GM12892 (cell line): ENCODE results near the gene CDC42BPB.
"Not testable (repeated sequence)": the region's sequence is repeated elsewhere in the genome, so short reads cannot be mapped to it uniquely, and the experiment has no call there.

Experiments used
- DNase-seq: peaks from one replicate; pipeline ENCODE4 v3.0.0; 2011; ENCODE audit not compliant: insufficient read length
- FAIRE-seq: peaks from 2 replicates; lab custom pipeline; 2011; peaks lifted over from hg19 to GRCh38; lab: Jason Lieb, UNC
- POLR2A ChIP-seq: IDR thresholded peaks from 2 replicates; pipeline ENCODE4 v1.6.1; 2011; ENCODE audit warnings: low read depth, low read length, control low read depth
- POLR2AphosphoS5 ChIP-seq: IDR thresholded peaks from 2 replicates; pipeline ENCODE4 v1.6.1; 2011; ENCODE audit warnings: low read depth, low read length, control low read depth
- TAF1 ChIP-seq: IDR thresholded peaks from 2 replicates; pipeline ENCODE4 v1.6.1; 2011; ENCODE audit warnings: low read depth, mild to moderate bottlenecking, control low read depth, low read length, borderline replicate concordance

CDC42BPB gene

DNA sequence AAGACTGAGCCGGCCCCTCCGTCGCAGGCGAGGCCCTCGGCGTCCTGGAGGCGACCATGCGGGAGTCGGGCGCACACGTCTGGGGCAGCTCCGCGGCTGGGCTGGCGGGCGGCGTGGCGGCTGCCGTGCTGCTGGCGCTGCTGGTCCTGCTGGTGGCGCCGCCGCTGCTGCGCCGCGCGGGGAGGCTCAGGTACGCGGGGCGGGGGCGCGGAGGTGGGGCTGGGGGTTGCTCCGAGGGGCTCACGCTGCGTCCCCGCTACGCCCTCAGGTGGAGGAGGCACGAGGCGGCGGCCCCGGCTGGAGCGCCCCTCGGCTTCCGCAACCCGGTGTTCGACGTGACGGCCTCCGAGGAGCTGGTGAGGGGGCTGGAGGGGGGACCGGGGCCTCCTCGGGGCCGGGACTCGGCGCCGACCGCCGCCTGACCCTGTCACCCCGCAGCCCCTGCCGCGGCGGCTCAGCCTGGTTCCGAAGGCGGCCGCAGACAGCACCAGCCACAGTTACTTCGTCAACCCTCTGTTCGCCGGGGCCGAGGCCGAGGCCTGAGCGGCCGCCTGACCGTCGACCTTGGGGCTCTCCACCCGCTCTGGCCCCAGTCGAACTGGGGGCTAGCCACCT, 127.1 kb downstream of the CDC42BPB start:
- no peak for FAIRE-seq
- TF ChIP-seq TAF1 = no peak
- TF ChIP-seq POLR2AphosphoS5 = no peak
- TF ChIP-seq POLR2A = no peak
- no peak for DNase-seq

DNA sequence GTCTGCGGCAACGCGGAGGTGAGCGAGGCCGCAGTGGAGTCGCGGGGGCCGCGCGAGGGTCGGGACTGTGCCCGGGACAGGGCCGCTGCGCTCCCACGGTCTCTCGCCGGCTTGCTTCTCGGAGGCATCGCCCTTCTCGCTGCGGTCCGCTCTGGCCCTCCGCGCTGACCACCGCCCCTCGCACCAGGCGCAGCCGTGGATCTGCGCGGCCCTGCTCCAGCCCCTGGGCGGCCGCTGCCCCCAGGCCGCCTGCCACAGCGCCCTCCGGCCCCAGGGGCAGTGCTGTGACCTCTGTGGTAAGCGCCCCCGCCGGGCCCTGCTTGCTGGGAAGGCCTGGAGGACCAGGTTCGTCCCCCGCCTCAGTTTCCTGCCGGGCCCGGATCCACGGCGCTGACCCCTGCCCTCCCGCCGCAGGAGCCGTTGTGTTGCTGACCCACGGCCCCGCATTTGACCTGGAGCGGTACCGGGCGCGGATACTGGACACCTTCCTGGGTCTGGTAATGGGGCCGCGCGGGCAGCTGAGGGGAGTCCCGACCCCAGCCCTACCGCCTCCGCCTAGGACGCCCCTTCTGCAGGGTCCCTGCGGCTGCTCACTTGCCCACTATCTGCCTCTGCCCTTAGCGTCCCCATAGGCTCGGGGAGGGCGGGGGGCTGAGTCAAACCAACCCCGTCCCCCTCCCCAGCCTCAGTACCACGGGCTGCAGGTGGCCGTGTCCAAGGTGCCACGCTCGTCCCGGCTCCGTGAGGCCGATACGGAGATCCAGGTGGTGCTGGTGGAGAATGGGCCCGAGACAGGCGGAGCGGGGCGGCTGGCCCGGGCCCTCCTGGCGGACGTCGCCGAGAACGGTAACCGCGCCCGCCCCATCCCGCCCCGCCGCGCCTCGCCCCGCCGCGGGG, 127.9 kb downstream of the CDC42BPB start:
- no peak for FAIRE-seq
- TF ChIP-seq POLR2A = no peak
- no peak for DNase-seq

DNA sequence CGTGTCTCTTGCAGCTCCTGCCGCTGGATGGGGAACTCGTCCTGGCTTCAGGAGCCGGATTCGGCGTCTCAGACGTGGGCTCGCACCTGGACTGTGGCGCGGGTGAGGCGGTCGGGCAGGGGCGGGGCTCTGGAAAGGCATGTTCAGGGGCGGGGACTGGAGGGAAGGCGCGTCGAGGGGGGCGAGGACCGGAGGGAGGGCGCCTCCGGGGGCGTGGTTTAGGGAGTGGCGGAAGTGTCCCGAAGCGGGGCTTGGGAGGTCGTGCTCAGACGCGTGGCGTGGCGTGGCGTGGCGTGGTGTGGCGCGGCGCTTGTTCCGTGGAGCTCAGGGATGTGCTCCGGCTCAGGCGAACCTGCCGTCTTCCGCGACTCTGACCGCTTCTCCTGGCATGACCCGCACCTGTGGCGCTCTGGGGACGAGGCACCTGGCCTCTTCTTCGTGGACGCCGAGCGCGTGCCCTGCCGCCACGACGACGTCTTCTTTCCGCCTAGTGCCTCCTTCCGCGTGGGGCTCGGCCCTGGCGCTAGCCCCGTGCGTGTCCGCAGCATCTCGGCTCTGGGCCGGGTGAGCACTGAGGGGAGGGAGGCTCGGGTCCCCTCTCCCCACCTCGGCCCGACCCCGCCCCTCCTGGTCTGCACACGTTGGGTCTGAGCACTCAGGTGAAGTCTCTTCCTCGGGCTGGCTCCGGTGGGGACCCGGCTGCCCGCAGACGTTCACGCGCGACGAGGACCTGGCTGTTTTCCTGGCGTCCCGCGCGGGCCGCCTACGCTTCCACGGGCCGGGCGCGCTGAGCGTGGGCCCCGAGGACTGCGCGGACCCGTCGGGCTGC, 128.7 kb downstream of the CDC42BPB start:
- FAIRE-seq = no peak
- TF ChIP-seq POLR2A (no peak), TAF1 (no peak), POLR2AphosphoS5 (no peak)
- peak; percentile 89 for DNase-seq

DNA sequence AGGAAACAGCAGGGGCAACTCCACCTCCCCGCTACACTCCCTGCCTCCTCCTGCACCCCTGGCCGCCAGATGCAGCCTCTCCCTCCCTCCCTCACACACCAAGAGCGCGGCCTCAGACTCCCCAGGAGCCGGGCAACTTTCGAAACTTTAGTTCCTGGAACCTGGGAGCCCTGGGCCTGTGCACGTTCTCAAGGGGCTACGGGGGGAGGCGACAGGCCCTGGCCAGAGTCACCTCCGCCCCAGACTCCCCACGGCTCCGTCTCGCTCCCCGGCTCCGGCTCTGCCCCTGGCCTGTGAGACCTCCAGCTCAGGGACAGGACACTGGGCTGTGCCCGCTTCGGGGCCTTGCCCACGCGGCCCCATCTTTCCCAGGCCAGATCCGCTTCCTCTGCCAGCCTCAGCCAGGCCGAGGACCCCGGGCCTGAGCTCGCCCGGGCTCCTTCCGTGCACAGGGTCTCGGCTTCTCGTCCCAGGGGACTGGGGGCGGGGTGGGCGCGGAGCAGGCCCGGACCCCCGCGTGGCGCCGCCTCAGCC, 129.4 kb downstream of the CDC42BPB start:
- DNase-seq (no peak), FAIRE-seq (no peak)
- no peak for TF ChIP-seq TAF1
- no peak for TF ChIP-seq POLR2A
- TF ChIP-seq POLR2AphosphoS5 = no peak

DNA sequence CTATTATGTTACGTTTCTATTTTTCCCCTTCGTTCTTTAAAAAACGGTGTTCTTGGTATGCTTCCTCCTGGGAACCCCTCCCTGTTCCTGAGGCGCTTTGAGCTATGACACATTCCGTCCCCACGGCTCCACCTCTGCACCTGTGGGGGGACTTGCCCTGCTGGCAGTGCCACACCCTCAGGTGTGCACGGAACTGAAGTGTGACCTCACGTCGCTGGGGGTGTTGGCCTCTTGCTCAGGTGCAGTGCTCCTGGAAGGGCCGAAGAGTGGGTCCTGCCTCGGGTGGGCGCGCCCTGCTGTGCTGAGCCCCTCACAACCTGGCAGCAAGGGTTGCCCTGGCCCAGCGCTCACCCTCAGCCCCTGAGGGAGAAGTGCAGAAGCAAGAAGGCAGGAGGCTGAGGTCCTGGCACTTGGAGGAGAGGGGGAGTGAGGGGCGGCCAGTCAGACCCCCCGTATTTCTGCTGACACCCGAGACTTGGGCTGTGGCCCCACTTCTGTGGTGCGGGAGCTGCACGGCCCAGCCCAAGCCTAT, 129.9 kb downstream of the CDC42BPB start:
- FAIRE-seq (no peak), DNase-seq (no peak)
- TF ChIP-seq TAF1 = no peak
- no peak for TF ChIP-seq POLR2AphosphoS5
- TF ChIP-seq POLR2A = no peak

DNA sequence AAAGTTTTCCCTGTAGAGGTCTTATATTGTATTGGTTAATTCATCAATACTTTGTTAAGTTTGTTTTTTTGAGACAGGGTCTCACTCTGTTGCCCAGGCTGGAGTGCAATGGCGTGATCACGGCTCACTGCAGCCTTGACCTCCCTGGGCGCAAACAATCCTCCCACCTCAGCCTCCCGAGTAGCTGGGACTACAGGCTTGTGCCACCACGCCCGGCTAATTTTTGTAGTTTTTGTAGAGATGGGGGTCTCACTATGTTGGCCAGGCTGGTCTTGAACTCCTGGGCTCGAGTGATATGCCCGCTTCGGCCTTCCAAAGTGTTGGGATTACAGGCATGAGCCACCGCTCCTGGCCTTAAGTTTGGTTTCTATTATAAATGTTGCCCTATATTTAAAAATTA, 130.5 kb downstream of the CDC42BPB start:
- not testable (repeated sequence) for FAIRE-seq

DNA sequence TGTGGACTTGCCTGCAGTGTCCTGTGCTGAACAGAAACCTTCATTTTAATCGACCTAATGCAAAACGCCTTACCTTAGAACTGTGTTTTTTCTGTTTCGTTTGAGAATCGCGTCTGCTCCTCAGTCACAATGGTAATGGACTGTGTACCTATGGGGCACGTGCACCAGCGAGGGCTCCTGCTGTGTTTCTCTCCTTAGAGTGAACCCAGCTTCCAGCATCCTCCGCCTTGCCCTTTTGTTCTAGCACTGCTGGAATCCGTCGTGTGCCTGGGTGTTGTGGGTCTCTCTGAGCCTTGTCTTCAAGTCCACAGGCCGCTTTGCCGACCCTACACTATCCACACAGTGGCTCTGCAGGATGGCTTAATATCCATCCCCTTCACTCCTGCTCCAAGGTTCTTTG, 131.2 kb downstream of the CDC42BPB start:
- no peak for FAIRE-seq

More for the DNA sequence above, 130.5 kb downstream of the CDC42BPB start:
- not testable (repeated sequence) for DNase-seq

DNA sequence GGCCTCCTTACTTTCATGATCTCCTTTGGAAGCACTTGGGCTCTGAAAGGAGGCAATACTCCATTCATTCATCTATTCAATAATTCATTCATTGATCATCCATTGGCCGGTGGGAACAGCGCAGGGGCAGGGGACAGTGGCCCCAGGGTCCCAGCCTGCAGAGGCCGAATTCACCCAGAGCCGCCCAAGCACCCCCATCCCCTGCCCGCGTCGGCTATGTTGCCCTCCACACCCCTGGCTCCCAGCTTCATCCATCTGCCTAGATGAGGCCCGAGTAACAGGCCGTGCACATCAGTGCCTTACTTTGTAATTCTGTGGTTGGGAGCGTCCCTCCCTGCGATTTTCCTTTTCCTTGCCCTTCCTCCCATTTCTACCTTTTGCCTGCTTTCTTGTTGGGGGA, 131.7 kb downstream of the CDC42BPB start:
- TF ChIP-seq POLR2AphosphoS5 = no peak
- TF ChIP-seq POLR2A = no peak
- TF ChIP-seq TAF1 = no peak
- FAIRE-seq (no peak), DNase-seq (no peak)

More for the DNA sequence above, 131.2 kb downstream of the CDC42BPB start:
- DNase-seq = no peak
- TF ChIP-seq POLR2AphosphoS5 (no peak), POLR2A (no peak), TAF1 (no peak)

DNA sequence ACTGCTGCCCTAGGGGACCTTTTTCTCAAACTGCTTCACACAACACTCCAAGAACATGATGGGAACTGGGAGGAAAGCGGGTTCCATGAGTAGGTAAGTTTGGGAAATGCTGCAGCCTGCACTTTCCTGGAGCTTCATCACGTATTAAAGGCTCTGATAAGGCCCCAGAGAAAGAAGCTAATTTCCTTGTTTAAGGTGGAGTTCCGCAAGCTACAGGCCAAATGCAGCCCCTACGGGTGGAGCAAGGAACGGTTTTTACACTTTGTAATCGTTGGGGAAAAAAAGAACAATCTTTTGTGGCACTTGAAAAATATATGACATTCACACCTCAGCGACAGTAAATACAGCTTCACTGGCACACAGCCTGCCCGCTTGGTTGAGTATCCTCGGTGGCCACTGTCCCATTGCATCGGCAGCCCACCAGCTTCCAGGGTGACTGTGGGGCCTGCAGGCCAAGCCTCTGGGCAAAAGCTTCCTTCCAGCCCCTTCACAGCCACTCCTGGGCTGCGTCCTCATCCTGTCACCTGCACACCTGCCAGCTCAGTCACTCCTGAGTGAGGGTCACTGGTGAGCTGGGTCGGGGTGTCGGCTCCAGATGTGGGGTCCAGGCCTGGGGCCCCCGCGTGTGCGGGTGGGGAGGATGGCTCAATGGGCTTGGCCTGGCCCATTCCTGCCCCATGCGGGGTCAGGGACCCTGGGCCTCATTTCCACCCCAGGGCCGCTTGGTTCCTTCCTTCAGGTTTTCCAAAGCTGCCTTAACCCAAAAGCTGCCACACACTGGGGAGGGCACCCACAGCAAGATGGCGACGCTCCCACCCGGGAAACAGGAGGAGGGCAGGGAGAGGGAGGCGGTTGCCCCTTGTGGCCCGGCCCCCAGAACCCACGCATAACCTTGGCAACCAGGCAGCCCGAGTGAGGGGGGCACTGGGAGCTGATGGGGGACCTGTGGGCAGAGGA, 132.4 kb downstream of the CDC42BPB start:
- FAIRE-seq (no peak), DNase-seq (no peak)
- TF ChIP-seq TAF1 (no peak), POLR2A (no peak), POLR2AphosphoS5 (no peak)

DNA sequence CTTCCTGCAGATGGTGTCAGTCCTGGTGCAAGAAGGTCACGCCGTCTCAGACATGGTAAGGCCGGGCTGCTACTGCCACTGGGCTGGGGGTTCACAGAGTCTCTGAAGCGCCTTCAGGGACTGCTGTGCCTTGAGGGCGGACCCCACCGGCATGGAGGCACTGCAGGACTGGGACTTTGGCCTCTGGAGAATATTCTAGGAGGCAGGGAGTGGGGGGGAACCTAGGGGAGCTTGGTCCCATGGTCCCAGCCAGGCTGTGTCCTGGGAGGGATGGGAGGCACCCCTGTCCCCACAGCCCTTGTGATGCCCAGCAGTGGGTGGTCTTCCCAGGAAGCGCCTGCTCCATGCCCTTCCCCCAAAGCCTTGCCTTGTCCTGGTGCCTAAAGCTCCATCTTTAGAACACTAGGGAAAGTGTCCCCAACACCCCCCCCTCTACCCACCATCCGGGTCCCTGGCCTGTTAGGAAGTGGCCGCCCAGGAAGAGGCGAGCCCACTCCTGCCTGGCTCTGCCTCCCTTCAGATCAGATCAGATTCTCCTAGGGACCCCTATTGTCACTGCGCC, 133.3 kb downstream of the CDC42BPB start:
- FAIRE-seq (no peak), DNase-seq (no peak)
- TF ChIP-seq TAF1 (no peak), POLR2AphosphoS5 (no peak), POLR2A (no peak)
